ENCODE results near the gene ISY1. TPM values are rescaled to one million over a fixed set of nuclear protein-coding genes. Genes with fewer than 3 reads are reported as not detected.

The ISY1 gene
- total RNA-seq, 1 experiment from 2014 or later: 43.6 TPM

DNA sequence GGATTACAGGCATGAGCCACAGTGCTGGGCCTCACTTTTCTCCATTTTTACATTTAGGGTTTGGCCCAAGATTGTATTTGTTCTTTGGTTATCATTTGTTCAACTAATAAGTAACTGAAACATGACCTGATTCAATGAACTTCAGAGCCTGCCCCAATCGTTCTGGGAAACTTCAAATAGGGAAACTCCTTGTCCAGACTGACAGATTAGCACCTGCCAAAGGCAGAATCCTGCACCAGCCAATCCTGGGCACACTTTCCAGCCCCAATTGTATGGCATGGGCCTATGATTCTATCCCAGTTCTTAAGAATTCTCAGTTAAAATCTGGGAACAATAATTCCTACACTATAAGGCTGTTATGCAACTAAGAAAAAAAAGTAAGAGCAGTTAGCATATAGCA is 21.0 kb downstream of the ISY1 start:
- Histone ChIP-seq H3K9ac (ENCODE audit: low read length) (no peak overlapping the region), H3K79me2 (ENCODE audit: insufficient read depth, low read length) (no peaks in the 10 kb centered on the region), H3K4me2 (ENCODE audit: low read length) (no peak overlapping the region), H3K27me3 (ENCODE audit: insufficient read depth, low read length) (no peaks in the 10 kb centered on the region), H3K36me3 (ENCODE audit: control insufficient read depth in 1 of 2, insufficient read depth in 2 of 2, low read length in 2 of 2) (peaks cover 1 to 19% of the 10 kb centered on the region in 2 experiments; a peak in 3 of 4 replicates), H2AFZ (ENCODE audit: low read depth, low read length, poor library complexity, severe bottlenecking) (no peak overlapping the region), H3K9me3 (ENCODE audit: control insufficient read depth in 1 of 2, insufficient read depth in 1 of 2, low read depth in 1 of 2, low read length in 2 of 2) (no peaks in the 10 kb centered on the region), H3K9me2 (ENCODE audit: insufficient read depth) (no peaks in the 10 kb centered on the region), H3K4me3 (replicated peaks in 1 of 2; ENCODE audit: low read depth in 1 of 2, low read length in 2 of 2) (no peak overlapping the region), H3K27ac (ENCODE audit: low read depth, low read length) (no peak overlapping the region), H3K4me1 (ENCODE audit: control insufficient read depth in 1 of 2, insufficient read depth in 2 of 2, low read length in 2 of 2) (no peaks in the 10 kb centered on the region), H4K20me1 (ENCODE audit: insufficient read depth) (no peaks in the 10 kb centered on the region)
- ChIA-PET CTCF (no interaction called here), POLR2A (no interaction called here), RAD21 (ENCODE audit: low non-redundant PET in 1 of 2, low total read pairs in 2 of 2, uncharacterized antibody in 2 of 2, unreplicated experiment in 2 of 2) (no interaction called here)
- ATAC-seq: no peak
- intact Hi-C loops (cut with micrococcal nuclease): no loop called here
- TSS peak; percentile 32 for BruUV-seq (replicated peaks)
- no peak for DNase-seq (ENCODE audit: low read depth, low spot score)
- TF ChIP-seq, protein P1, sequence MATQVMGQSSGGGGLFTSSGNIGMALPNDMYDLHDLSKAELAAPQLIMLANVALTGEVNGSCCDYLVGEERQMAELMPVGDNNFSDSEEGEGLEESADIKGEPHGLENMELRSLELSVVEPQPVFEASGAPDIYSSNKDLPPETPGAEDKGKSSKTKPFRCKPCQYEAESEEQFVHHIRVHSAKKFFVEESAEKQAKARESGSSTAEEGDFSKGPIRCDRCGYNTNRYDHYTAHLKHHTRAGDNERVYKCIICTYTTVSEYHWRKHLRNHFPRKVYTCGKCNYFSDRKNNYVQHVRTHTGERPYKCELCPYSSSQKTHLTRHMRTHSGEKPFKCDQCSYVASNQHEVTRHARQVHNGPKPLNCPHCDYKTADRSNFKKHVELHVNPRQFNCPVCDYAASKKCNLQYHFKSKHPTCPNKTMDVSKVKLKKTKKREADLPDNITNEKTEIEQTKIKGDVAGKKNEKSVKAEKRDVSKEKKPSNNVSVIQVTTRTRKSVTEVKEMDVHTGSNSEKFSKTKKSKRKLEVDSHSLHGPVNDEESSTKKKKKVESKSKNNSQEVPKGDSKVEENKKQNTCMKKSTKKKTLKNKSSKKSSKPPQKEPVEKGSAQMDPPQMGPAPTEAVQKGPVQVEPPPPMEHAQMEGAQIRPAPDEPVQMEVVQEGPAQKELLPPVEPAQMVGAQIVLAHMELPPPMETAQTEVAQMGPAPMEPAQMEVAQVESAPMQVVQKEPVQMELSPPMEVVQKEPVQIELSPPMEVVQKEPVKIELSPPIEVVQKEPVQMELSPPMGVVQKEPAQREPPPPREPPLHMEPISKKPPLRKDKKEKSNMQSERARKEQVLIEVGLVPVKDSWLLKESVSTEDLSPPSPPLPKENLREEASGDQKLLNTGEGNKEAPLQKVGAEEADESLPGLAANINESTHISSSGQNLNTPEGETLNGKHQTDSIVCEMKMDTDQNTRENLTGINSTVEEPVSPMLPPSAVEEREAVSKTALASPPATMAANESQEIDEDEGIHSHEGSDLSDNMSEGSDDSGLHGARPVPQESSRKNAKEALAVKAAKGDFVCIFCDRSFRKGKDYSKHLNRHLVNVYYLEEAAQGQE (IDR thresholded peaks at IDR 0.05; ENCODE audit: low read depth): no peak
- no peak for TF ChIP-seq EGR1 (IDR thresholded peaks at IDR 0.05; ENCODE audit: low read depth)
- TF ChIP-seq, protein P2, sequence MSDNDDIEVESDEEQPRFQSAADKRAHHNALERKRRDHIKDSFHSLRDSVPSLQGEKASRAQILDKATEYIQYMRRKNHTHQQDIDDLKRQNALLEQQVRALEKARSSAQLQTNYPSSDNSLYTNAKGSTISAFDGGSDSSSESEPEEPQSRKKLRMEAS (IDR thresholded peaks at IDR 0.05): no peak
- TF ChIP-seq, protein P3, sequence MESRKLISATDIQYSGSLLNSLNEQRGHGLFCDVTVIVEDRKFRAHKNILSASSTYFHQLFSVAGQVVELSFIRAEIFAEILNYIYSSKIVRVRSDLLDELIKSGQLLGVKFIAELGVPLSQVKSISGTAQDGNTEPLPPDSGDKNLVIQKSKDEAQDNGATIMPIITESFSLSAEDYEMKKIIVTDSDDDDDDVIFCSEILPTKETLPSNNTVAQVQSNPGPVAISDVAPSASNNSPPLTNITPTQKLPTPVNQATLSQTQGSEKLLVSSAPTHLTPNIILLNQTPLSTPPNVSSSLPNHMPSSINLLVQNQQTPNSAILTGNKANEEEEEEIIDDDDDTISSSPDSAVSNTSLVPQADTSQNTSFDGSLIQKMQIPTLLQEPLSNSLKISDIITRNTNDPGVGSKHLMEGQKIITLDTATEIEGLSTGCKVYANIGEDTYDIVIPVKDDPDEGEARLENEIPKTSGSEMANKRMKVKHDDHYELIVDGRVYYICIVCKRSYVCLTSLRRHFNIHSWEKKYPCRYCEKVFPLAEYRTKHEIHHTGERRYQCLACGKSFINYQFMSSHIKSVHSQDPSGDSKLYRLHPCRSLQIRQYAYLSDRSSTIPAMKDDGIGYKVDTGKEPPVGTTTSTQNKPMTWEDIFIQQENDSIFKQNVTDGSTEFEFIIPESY (IDR thresholded peaks at IDR 0.05; ENCODE audit: extremely low read depth, insufficient replicate concordance, low read length): no peak
- no peak for TF ChIP-seq YY1 (IDR thresholded peaks at IDR 0.05; ENCODE audit: extremely low read depth, insufficient replicate concordance, low read depth, low read length)
- no peak for TF ChIP-seq EZH2phosphoT487 (IDR thresholded peaks at IDR 0.05; ENCODE audit: borderline replicate concordance)
- no peak for TF ChIP-seq POLR2AphosphoS5 (IDR thresholded peaks at IDR 0.05; ENCODE audit: low read depth, low read length)
- TF ChIP-seq SIN3A (IDR thresholded peaks at IDR 0.05; ENCODE audit: low read depth): no peak
- TF ChIP-seq ZNF274 (IDR thresholded peaks at IDR 0.05; ENCODE audit: low read depth, low read length): no peak
- TF ChIP-seq SRF (IDR thresholded peaks at IDR 0.05; ENCODE audit: low read depth): no peak
- TF ChIP-seq, protein P4, sequence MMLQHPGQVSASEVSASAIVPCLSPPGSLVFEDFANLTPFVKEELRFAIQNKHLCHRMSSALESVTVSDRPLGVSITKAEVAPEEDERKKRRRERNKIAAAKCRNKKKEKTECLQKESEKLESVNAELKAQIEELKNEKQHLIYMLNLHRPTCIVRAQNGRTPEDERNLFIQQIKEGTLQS (IDR thresholded peaks at IDR 0.05): no peak
- TF ChIP-seq, protein P5, sequence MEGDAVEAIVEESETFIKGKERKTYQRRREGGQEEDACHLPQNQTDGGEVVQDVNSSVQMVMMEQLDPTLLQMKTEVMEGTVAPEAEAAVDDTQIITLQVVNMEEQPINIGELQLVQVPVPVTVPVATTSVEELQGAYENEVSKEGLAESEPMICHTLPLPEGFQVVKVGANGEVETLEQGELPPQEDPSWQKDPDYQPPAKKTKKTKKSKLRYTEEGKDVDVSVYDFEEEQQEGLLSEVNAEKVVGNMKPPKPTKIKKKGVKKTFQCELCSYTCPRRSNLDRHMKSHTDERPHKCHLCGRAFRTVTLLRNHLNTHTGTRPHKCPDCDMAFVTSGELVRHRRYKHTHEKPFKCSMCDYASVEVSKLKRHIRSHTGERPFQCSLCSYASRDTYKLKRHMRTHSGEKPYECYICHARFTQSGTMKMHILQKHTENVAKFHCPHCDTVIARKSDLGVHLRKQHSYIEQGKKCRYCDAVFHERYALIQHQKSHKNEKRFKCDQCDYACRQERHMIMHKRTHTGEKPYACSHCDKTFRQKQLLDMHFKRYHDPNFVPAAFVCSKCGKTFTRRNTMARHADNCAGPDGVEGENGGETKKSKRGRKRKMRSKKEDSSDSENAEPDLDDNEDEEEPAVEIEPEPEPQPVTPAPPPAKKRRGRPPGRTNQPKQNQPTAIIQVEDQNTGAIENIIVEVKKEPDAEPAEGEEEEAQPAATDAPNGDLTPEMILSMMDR (IDR thresholded peaks at IDR 0.05 in 2 of 3, conservative IDR thresholded peaks at IDR 0.05 in 1 of 3; ENCODE audit: borderline replicate concordance in 1 of 3, insufficient read depth in 1 of 3, low read depth in 2 of 3, low read length in 2 of 3): no peak
- no peak for TF ChIP-seq POLR2A (IDR thresholded peaks at IDR 0.05; ENCODE audit: borderline replicate concordance, extremely low read depth, insufficient read depth, insufficient read length)
- no peak for TF ChIP-seq FOSL1 (IDR thresholded peaks at IDR 0.05; ENCODE audit: low read depth)

All from HCT116 (cell line).